NCI-H524 treated with DMSO at 0.1 percent for 48 hours (cell line): ENCODE data around the gene FOXP2.

Source experiments
- DNase-seq: peaks from one replicate; lab custom pipeline; 2025; lab: John Stamatoyannopoulos, UW

Gene FOXP2

DNA sequence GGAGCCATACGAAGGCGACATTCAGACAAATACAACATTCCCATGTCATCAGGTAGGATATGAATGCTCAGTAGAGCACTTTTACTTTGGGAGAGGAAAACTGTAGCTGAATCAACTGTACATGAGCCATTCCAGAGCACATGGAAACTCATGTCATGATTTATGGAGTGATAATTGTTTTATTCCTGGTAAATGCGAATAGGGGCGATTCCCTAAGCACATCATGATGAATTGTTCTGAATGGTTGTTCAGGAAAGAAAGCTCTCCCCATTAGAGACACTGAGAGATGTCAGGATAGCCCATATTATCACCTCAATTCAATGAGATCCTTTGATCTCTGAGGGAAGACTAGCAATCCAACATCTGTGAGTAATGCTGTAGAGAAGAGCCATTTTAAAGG lies 243.6 kb downstream of the FOXP2 start:
- no peak for DNase-seq

DNA sequence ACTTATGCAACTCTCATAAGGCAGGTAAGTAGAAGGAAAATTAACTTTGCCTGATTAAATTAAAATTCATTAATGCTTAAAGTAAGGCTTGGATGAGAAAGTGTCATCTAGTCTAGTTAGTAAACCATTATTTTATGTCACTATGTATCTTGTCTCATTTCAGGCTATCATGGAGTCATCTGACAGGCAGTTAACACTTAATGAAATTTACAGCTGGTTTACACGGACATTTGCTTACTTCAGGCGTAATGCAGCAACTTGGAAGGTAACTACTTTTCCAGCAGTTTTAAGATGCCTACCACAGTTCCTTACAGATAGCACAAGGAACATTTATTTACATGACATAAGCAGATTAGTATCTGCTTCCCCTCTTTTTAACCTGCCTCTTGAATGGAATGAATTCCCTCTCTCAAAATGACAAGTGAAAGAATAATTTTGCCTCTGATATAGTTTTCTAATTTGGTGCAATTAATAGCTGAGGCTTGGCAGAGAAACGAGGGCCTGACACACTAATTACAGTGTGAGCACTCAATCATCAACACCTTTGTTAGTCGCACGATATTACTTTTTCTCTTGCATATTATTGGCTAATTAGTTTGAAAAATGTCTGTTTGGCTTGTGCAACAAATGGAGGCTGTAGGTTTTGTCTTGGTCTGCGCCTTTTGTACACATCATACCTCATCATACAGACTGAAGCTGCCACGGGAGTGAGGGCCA lies 245.0 kb downstream of the FOXP2 start:
- no peak for DNase-seq

DNA sequence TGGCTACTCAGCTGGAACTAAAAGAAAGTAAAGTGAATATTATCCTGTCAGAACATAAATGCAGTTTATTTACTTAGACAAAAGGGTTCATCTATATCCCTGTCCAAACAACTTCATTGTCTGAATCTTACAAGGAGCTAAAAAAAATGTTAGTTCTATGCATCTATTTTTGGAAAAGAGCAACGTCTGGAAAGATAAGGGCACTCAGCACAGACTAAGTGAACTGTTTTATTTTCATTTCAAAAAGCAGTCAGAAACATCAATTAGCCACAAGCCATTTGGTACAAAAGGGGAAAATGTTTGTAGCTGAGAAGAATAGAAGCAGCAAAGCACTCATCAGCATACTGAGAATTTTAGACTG lies 245.5 kb downstream of the FOXP2 start:
- no peak for DNase-seq

DNA sequence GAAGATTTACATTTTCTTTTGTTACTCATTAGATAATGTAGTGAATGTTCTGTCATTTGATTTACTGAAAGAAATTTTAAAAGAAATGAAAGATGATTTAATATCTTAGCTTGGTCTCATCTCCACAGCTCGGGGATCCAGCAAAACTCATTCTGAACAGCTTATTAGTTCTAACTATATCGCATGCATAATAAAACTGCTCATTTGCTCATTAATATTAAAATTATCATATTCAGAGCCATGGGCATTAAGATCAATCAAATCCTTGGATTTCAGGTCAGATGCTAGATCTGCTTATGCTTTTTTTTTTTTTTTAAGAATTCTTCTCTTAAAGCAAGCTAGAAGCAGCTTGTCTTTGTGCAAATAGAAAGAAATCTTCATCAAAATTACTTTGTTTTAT lies 246.1 kb downstream of the FOXP2 start:
- no peak for DNase-seq

DNA sequence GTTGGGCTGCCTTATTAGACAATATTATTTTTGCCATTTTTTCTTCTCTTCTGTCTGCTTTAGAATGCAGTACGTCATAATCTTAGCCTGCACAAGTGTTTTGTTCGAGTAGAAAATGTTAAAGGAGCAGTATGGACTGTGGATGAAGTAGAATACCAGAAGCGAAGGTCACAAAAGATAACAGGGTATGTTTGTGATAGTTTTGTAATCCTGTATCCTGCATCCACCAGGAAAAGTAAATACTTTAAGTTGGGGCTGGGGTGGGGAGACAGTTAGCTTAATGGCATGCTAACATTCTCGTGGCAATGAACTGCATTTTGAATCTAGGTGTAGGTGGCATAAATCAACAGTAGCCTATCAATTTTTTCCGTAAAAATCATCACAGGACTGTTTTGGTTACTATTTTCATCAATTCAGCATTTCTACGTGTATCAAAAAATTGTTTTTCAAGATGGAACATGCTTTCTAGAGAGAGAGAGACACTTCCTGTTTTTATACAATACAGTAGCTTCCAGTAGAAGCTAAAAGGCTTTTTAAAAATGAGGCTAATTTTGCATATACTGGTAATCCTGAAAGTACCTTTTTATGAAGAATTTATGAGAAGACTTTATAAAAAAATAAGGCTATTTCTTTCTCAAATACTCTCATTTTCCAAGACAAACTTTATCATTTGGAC lies 247.5 kb downstream of the FOXP2 start:
- no peak for DNase-seq

DNA sequence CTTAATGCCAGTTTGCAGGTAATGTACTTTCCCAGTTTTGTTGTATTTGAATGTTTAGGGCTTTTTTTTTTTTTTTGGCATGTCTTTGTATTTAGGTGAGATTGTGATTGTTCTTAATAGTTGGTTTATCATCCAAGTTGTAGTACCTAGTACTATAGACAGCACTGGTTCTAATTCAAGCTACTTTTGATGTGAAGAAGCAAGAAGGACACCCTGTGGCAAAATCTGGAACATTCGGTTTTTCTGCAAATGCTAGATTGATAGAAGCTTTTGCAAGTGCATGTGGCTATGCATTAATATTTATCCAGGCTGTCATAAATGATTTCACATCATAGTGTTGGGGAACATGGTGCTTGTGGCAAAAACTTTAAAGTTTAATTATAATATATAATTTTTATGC lies 248.9 kb downstream of the FOXP2 start:
- DNase-seq, result peak; percentile 6

DNA sequence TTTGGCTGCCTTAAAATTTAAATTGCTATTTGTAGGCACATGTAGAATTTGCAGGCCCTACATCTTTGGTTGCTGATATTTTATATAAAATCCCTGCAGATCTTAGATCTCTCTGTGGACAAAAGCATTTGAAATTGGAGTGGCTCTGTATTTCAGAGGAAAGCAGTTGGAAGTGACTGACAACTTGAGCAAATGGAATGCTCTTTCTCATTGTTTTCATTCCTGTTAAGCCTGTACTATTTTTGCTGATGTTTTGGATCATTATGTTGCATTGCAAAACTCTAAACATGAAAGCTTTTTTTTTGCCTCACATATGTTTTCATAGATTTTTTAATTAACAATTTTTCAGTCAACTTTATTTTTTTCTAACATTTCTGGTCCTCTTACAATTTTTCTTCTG lies 256.1 kb downstream of the FOXP2 start:
- DNase-seq, result no peak

DNA sequence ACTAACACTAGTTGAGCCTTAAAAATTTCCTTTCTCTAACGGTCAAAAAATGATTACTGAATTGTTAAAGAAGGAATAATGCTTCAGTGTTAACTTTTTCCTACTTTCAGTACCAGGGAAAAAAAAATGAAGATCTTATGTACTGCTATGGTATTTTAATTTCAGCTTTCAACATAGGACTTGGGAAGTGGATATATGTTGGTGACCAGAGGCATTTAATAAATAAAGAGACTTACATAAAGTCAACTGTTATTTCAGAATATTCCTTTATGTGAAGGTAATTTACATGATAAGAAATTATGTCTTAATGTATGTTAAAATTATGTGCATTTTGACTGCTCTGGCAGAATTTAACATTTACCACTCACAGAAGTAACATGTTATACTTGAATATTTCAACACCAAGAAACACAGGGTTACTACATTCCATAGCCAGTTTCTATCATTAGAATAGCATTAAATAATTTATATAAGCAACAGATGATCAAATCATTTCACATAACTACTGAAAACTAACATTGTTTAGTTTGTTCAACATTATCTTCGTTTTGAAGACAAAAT lies 257.0 kb downstream of the FOXP2 start:
- DNase-seq, result no peak

DNA sequence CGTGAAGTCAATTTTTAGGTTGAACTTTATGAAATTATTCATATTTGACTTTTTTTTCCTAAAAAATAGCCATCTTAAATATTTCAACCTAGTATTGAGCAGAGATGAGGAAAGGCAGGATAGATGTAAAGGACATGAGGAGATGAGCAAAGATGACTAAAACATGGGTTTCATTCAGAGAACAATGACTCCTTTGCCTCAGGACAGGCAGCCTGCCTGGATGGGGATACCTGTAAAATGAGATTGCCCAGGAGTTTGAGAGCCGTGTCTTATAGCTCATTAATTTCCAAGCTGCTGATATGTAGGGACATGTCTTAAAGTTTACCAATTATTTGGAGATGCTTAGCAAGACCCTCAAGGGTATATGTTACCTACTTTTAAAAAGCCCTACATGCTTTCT lies 263.5 kb downstream of the FOXP2 start:
- DNase-seq, result no peak

DNA sequence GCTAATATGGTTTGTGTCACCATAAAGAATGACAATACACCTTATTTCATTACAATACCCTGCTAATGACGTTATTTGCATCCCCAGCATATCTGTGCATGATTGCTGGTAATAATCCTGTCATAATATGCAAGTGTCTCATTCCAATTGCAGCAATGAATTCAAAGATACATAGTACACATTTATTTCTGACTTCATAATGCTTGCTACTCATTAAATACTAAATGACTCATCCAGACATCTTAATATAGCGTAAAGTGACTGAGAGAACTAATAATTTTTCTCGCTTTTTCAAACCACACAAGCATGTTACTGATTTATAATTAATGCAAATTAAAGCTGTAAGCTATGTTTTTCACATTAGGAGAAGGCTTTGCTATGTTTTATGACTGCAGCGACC lies 272.6 kb downstream of the FOXP2 start:
- no peak for DNase-seq

DNA sequence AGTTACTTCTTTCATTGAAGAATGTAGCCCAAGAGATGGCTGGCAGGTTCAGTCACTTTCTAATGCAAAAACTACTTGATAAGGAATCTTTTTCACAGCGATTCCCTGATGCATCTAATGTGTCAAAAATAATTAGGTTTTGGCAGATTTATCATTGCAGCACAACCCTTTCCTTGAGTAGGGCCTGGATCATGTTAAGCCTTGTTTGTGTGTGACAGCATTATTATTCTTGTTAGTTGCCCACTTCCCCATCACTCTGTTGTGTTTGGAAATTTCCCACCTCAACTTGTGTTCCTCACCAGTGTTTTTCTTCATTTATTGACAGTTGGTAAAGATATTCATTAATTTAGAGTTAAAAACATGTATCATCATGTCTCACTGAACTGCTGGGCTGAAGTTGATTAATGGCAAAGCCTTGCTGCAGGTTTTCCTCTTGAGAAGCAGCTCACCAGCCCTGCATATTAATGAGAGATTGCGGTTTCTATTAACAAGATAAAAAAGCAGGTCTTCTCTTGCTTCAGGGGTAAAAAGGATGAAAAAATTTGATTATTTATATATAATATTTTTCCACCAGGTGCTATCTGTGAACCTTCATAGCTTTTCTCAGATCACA lies 273.9 kb downstream of the FOXP2 start:
- DNase-seq, result no peak

DNA sequence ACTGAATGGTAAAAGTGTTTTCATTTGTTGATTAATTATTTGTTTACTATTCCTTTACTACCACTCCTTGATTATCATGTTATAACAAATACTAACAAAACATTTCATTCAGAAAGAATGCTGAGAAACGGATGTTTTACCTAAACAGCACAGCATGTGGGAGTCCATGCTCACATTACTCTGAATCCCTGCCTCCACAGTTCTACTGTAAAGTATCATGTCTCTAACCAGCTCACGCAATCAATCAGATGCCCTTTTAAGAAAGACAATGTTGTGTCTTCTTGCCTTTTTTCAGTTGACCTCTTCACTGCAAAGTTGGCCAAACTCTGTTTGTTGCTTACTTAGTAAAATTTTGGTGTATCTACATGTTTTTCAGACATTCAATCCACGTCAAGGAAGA lies 274.8 kb downstream of the FOXP2 start:
- no peak for DNase-seq

DNA sequence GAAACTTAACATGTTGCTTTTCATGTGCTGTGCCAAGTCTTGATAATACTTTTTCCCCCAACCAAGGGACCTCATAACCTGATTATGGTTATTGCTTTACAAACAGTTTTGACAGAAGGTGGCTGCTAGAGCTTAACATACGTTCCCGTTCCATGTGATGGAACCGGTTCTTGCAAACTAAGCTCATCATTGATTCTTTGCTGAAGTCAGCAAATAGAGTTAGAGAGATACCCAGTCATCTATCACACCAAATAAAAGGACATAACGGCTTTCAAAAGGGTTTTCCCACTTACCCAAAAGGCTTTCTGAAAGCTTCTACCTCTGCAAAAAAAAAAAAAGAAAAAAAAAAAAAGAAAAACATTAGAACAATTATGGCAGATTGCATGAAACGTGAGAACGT lies 277.0 kb downstream of the FOXP2 start:
- DNase-seq, result no peak

DNA sequence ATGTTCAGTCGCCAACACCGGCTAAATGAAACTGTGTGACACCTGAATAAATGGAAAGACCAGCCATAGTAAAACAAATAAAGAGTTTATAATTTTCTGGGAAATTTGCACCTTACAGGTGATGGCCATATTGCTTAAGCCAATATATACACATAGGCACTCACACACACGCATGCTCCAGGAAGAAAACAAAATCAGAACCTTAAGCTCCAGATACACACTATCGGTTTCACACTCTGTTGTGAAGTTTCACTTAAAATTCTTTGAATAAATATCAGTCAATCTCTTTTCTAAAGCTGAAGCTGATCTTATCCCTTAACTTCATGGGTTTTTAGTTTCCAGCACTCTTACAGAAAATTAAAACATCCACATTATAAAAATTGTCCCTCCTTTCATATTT lies 280.6 kb downstream of the FOXP2 start:
- no peak for DNase-seq

DNA sequence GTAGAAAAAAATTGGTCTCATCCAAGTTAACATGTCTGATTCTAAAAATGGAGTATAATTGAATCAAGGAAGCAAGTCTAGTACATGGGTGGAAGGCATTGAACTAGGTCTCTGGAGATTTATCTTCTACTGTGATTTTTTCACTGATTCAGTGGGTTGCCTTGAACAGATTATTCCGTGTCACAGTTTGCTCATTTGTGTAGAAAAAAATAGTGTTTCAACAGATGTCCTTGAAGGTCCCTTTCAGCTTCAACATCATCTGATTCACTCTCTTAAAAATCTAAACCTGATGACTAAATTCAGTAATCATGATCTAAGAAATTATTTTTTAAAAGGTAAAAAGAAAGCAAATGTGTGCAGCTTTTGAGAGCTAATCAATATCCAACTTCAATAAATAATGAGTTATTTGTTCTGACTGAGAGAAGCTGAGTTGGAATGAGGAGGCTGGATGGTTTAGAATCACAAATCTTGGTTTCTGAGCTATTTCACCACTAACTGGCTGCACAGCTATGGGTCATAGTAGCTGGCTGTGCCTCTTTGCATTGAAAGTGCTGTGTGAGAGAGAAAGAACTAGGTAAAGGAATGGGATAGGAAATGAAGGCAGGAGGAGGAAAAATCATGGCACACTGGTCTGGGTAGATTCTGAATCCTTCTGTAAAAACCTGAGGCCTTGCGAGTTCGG lies 285.8 kb downstream of the FOXP2 start:
- DNase-seq, result no peak

DNA sequence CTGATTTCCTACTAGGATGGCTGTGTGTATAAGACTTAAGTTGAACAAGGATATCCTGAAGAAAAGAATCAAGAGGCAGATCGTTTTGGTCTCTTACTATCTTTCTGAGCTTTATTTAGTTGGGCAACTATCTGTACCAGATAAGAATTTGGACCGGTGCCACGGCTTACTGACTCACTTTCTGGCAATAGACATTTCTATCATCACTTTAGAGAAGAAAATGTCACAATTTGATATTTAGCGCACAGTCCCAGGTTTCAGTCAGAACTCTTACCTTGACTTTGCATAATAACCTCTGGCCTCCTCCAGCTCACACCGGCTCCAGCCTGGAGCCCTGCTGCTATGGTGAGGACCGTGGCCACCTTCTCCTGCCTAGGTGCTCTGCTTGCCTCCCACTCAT lies 289.1 kb downstream of the FOXP2 start:
- DNase-seq, result no peak

DNA sequence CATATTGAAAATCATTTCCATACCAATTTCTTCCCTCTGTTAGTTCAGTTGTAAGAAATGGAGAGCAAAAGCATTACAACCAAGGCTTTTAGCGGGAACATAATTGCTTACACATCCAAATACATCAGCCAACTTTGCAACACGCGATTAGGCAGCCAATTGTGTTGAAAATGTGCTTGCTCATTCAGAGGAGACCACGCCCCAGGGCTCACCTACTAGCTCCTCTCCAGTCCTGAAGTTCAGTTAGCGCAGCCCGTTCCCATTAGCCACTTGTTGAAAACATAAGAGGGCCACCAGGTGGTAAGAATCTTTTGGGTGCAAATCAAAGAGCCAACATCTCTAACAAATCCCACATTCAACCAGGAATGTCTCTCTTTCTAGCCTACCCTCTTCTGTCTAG lies 294.0 kb downstream of the FOXP2 start:
- DNase-seq, result no peak

DNA sequence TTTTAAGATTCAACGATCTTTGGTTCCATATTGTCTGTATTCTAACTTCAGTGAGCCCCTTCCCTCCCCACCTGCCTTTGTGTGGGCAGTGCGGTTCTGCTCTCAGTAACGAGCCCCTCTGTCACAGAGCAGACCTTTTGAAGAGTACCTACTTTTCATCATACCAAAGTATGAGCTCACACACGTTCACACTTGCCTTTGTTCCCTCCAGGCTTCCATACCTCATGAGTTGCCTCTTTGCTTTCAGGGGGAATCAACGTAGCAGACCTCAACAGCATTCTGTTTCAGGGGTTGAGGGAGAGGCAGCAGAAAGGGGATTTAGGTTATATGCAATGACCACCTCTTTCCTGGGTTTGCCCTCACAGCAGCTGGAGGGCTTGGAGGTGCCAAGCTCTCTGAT lies 295.9 kb downstream of the FOXP2 start:
- DNase-seq, result no peak

DNA sequence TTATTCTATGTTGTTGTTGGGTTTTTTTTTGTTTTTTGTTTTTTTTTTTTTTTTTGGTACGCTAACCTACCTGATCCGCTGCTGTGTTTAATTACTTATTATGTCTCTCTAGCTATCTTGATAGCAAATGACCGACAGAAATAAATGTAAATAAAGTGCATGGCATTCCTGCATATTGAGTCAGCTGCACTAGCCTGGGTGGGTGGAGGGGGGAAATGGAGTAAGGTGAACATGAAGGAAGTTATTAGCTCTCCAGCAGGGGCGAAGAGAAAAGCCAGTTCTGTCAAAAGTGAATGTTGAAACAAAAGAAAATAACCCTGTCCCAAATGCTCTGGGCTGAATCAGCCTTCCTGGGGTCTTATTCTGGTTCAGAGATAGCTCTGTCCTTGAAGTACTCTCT lies 296.6 kb downstream of the FOXP2 start:
- DNase-seq, result no peak

DNA sequence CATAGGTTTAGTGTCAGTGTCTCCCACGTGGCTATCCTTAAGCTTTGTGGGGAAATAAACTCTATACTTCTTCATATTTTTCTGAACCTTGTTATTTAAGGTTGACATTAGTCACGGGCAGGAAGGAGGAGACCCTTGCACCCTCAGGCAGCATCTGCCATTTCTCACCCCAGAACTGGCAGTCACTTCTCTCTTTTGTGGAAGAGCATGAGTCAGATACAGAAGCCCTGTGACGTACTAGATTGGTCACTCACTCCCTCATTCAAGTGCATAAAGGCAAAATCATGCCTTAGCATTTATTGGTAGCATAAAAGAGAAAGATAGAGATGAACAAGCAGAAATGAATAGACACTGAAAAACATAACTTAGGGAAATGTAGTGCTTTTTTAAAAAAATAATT lies 301.3 kb downstream of the FOXP2 start:
- no peak for DNase-seq

DNA sequence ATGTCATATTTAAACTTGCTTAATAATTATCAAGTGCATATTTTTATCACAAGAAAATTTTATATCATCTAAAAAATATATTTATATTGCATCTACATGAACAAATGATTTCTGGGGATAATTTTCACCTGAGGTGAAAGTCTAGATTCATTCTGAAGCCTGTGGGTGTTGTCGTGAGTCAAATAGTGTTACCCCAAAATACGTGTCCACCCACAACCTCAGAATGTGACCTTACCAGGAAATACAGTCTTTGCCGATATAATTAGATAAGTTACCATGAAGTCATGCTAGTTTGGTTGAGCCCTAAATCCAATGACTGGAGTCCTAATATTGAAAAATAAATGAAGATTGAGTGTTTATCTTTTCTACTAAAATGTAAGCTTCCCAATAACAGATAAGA lies 304.2 kb downstream of the FOXP2 start:
- DNase-seq, result no peak

DNA sequence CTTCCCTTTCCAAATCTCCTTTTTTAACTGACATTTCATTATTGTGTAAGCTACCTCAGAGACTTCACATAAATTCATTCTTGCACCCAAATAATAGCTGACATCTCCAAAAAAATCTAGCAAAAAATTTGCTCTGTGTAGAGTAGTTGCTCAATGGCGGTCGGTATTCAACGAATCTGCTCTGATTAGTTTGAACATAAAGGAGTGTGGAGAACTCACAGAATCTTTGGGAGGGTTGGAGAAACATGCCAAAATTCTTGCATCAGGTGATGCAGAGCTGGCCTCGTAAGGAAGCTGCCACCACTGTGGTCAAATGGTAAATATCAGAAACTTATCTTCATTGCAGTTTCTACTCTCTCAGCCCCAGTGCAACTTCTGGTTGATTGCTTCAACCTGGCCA lies 306.1 kb downstream of the FOXP2 start:
- DNase-seq, result no peak

DNA sequence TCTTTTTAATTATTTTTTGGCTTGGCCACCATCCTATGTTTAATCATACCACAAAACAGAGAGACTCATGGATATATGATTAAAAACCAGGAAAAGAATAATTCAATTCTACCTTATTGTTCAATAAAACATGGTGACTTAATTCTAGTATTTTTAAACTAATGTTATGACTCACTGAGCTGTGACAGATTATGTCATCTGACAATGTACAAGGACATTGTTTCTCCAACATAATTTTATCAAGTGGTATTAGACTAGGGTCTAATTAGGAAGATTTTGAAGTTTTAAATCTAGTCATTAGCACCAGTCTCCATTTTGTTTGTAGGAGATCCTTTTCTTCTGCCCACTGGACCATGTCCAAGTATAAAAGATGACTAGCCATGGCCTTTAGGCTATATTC lies 307.9 kb downstream of the FOXP2 start:
- no peak for DNase-seq
